DMS53 (cell line): ENCODE measurements around the gene GPR132.
"Not testable (repeated sequence)": the region's sequence is repeated elsewhere in the genome, so short reads cannot be mapped to it uniquely, and the experiment has no call there.

ENCODE experiments used
- DNase-seq: peaks from one replicate; lab custom pipeline; 2025; lab: John Stamatoyannopoulos, UW

The GPR132 gene

DNA sequence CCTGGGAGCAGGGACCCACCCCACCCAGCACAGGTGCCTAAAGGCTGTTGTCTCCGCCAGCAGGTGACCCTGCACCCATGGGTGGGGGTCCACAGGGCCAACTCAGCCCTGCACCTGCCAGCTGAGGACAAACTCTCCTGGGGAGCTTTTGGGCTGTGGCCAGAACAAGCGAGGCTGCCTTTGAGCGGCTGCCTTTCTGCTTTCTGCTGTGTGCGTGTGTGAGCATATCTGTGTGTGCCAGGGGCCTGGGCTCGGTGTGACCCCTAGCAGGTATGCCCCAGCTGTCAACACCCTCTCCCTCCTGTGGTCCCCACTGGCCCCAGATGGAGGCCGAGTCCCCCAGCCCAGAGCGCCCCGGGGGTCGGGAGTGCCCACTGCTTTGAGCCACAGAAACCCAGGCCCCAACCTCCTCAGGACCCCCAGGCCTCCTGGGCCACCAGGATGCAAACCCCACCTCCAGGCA, 25.9 kb upstream of the GPR132 start:
- DNase-seq = no peak

GRCh38 chr14:105090493-105091053, 25.3 kb upstream of the GPR132 start:
- DNase-seq = peak; percentile 90

DNA sequence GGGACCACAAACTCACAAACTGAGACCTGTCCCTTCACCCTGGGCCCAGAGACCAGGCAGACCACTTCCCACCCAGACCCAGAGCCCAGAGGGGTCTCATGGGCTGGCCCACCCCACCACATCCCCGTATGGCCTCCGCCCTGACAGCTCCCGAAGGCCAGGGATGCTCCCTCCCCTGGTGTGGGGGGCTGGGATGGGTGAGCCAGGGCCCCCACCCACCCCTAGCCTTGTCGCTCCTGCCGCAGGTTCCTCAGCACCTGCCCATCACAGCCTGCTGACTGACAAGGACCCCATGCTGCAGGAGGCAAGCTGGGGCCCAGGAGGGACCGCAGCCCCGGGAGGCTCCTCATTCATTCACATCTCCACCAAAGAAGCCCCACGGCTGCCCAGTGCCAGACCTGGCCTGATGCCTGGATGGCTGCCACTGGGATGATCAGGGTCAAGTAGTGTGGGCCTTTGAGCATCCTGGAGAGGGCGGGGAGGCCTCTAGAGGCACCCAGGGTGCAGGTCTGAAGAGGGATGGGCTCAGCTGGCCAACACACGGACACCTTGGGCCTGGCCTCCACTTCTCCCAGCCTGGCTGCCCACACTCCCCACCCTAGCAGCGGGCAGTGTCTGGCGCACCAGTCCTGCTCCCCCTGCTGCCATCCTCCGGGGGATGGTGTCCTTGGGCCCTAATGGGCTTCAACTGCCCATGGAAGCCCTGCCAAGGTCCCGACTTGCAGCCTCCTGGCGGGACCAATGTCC, 24.7 kb upstream of the GPR132 start:
- no peak for DNase-seq

GRCh38 chr14:105088812-105089745, 23.8 kb upstream of the GPR132 start:
- DNase-seq = no peak

- DNase-seq = peak; percentile 61
Measured at GRCh38 chr14:105087963-105088811, 23.0 kb upstream of the GPR132 start.

DNA sequence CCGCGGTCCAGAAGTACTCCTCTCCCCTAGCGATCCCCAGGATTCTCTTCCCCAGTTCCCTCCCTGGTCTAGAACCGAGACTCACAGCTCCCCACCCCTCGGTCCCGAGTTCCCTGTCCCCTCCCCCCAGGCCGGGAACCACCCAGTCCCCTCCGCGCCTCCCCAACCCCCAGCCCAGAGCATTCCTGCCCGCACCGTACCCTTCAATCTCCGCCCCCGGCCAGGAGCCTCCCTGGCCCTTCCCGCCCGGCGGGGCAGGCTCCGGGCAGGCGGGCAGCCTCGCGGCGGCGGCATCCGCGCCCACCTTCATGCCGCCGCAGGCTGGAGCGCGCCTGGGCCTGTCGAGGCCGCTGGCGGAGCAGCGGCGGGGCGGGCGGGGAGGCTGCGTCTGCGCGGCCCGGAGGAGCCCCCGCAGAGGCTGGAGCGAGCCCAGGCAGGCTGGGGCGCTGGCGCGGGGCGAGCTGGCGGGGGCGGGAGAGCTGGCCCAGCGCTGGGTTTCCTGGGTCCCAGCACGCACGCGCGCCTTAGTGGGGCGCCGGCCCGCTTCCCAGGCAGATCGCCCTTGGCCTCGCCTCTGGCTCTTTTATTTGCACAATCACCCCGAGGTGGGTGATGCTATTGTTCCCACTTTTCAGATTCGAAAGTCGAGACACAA, 22.2 kb upstream of the GPR132 start:
- DNase-seq = peak; percentile 68

- peak; percentile 92 for DNase-seq
Measured at GRCh38 chr14:105086833-105087307, 21.6 kb upstream of the GPR132 start.

DNA sequence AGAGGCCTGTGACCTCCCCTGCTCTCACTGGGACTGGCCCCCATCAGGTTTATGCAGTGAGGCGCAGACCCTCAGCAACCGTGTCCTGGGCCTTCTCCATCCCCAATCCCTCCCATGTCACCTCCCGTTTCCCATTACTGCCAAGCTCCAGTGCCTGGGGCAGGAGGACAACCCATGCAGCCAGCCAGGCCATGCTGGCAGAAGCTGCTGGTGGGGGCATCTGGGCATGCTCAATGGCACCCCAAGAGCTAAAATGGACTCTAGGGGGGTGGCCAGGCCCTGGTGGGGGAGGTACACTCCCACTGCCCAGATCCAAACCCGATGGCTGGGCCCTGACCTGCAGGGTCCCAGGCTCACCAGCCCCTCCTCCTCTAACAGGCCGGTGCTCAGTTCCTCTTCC, 20.5 kb upstream of the GPR132 start:
- no peak for DNase-seq

DNA sequence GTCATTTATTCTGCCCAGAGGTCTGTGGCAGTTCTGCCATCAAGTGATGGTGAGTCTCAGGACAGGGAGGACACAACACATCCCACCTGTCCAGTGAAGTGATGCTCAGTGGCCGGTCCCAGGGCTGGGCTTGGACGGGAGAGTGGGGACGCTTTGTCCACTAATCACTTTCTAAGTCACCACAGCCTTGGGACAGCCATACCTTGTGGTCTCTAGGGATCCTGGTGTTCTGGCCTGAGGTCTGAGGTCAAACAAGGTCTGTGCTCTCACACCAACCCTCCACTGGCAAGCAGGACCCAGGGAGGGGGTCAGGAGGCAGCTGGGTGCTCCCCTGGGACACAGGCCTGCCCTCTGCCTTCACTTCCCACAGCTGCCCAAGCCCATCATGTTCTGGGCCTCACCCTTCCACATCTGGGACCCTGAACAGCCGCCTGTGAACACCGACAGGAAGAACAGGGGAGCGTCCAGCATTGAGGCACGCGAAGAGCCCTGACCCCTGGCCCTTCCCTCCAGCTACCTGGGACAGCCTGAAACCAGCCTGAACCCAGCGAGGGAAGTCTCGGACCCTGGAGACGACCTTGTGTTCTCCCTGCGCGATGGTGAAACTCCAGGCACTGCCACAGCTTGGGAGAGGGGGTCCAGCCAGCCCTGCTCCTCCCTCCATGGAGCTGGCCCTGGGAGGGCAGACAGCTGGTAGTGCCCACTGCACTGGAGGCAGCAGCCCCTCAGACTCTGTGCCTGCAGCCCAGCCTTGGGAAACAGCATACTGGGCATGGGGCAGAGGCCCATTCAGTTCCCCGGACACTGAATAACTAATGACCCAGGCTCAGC, 19.7 kb upstream of the GPR132 start:
- DNase-seq = no peak

GRCh38 chr14:105083926-105084685, 18.9 kb upstream of the GPR132 start:
- no peak for DNase-seq

- no peak for DNase-seq
Measured at GRCh38 chr14:105082703-105083102, 17.5 kb upstream of the GPR132 start.

DNA sequence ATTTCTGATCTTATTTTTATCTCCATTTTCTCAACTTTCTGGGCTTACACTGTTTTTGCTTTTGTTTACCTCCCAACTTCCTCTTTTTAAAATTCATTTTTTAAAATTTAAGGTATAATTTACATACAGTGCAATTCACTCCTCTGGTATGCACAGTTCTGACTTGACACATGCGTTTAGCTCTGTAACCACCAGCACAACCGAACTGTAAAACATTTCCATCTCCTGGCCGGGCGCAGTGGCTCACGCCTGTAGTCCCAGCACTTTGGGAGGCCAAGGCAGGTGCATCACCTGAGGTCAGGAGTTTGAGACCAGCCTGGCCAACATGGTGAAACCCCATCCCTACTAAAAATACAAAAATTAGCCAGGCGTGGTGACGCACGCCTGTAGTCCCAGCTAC, 16.2 kb upstream of the GPR132 start:
- DNase-seq = not testable (repeated sequence)

- no peak for DNase-seq
Measured at GRCh38 chr14:105080161-105080560, 14.9 kb upstream of the GPR132 start.

GRCh38 chr14:105078294-105078693, 13.1 kb upstream of the GPR132 start:
- DNase-seq = no peak

GRCh38 chr14:105077649-105077995, 12.4 kb upstream of the GPR132 start:
- DNase-seq = no peak

GRCh38 chr14:105076805-105077648, 11.8 kb upstream of the GPR132 start:
- DNase-seq = no peak

- DNase-seq = no peak
Measured at GRCh38 chr14:105076296-105076804, 11.1 kb upstream of the GPR132 start.
